ENCODE data around the gene TNFRSF12A.

- no peak for TF ChIP-seq CTCF (IDR thresholded peaks at IDR 0.05)
- TF ChIP-seq POLR2A (IDR thresholded peaks at IDR 0.05), result no peak
These were observed 40.4 kb downstream of the TNFRSF12A start for GRCh38 chr16:3060339-3061127.
